HPDE6-E6E7 (cell line): ENCODE results near the gene CACNA2D2.

Experiments
- DNase-seq: peaks from one replicate; pipeline ENCODE4 v3.0.0; 2011; ENCODE audit warnings: missing footprints; ENCODE audit errors: extremely low spot score

CACNA2D2 gene

GRCh38 chr3:50428007-50428633 is 75.3 kb downstream of the CACNA2D2 start:
- no peak for DNase-seq

DNA sequence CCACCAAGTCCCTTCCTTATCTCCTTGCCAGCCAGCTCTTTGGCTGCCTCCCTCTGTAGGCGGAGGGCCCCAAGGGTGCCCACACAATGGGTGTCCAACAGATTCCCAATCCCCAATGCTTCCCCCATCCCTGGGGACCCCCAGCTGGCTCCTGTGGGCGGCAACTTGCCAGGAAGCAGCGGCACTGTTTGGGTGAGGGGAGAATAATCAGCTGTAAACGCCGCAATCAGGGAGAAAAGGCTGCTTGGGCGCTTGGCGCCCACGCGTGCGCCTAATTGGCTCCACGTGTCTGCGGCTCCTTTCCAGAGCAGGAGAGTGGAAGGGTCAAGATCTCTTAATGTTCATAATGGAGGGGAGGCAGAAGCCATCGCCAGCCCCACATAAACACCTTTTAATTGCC is 76.2 kb downstream of the CACNA2D2 start:
- no peak for DNase-seq

DNA sequence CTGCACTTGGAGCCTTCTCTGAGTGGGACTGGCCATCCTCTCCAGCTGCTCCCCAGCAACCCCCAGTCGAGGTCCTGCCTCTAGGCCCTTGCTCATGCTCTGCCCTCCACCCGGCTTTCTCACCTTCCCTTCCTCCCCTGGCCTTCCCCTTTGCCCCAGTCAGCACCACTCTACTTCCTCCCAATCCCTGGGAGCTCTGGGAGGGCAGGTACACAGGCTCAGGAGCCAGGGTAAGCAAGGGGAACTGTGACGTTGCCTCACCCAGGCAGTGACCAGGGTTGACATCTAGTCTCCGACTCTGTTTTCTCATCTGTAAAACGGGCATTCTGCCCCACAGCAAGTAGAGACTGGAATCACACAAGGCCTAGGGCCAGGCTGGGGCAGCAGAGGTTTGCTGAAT is 77.5 kb downstream of the CACNA2D2 start:
- no peak for DNase-seq

- no peak for DNase-seq
These were observed 79.9 kb downstream of the CACNA2D2 start for GRCh38 chr3:50423543-50423942.

DNA sequence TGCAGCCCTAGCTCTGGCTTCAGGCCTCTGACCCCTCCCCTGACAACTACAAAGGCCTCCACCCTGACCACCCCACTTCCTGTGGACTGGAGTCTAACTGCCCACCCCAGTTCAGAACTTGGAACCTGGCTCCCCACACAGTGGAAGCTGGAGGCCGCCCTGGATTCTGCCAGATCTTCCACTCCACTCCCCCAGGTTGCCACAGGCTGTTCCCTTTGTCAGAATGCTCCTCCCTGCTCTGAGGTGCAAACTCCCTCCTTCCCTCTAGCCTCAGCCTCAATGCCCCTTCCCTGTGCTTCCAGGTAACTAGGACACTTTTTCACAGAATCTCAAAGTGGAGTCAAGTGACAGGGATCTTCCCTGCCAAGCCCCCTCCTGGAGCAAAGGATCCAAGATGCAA is 81.3 kb downstream of the CACNA2D2 start:
- no peak for DNase-seq

- DNase-seq, result no peak
These were observed 83.7 kb downstream of the CACNA2D2 start for GRCh38 chr3:50419595-50420370.

GRCh38 chr3:50418850-50419249 is 84.6 kb downstream of the CACNA2D2 start:
- DNase-seq, result no peak

DNA sequence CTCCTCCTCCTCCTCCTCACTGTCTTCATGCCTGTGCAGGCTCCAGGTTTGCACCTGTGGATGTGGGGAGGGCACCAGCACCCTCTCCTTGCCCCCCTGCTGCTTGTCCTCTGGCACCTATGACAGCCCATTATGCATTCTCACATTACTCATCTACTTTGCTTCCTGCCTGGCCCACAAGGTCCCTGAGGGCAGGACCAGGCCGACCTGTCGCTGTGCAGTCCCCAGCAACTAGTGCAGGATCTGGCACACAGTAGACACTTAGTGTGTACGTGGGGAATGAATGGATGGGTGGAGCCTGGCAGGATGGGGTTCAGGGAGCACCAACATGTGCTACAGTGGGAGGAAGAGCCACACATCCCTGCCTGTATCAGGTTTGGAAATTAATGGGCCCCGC is 85.8 kb downstream of the CACNA2D2 start:
- no peak for DNase-seq

DNA sequence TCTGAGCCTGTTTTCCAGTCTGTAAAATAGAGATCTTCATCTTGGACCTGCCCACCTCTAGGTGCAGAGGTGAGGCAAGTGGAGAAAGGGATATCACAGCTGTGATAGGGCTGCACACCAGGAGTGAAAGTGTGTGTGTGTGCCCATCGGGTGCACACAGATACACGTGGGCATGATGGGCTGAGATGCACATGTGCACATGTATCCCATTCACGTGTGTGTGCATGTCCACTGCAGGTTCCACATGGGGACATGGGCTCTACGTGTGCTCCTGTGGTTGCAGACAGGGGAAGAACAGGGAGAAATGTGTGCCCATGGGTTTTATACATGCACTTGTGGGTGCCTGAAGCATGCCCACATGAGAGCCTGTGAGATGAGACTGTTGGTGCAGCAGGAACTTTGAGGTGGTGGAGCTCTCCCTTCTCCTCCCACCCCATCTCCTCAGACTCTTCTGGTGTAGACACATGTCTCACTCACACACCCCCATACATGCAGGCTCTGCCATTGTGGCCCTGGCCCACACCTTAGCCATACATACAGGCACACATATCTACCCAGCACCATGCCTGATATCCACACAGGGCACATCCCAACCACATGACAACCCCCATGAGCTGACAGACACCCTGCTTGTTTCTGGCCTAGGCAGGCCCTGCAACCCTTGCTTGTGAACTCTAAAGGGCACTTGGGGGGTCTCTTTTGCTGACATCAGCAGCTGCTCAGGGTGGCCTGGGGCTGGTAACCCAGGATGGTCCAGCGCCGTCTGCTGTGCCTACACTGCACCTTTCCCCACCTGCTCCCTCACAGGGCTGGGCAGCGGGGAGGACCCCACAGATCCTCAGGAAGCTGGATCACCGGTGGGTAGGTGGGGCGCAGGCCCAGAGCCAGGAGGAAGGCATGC is 86.4 kb downstream of the CACNA2D2 start:
- no peak for DNase-seq

DNA sequence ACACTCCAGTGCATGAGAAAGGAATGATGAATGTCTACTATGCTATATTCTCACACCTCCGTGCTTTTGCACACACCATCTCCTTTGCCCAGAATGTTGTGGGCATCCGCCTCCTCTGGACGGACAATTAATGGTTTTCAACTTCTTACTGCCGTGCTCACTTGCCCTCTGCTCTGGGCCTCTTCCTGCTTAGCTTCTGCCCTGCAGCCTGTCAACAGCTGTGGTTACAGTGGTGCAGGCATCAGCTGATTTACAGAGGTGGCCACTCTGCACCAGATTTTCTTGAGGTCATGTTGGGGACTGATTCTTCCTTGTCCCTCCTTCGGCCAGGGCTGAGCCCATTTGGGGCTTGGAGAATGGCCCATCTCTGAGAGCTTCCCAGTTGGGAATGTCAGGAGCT is 87.6 kb downstream of the CACNA2D2 start:
- no peak for DNase-seq

- no peak for DNase-seq
These were observed 88.4 kb downstream of the CACNA2D2 start for GRCh38 chr3:50415061-50415460.

- DNase-seq, result no peak
These were observed 88.8 kb downstream of the CACNA2D2 start for GRCh38 chr3:50414616-50415015.

DNA sequence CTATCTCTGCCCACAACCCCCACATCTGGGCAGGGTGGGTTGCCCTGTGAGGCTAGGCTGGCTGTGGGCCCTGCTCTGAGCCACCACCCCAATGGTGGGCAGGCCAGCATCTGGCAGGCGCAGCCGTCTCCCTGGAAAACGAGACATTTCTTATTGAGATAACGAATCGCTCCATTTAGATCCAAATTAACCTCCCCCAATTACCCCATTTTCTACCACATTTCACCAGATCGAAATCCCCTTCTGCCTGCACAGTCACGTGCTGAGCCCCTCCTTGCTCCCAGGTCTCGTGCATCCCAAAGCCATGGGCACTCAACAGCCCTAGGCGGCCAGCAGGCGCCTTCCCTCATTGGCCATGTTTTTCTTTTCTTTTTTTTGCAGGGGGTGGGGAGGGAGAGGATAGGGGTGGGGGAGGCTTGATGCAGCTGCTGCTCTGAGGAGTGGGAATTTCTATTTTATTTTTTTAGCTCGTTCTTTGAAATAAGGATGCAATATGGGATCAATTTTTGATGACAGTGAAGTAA is 91.1 kb downstream of the CACNA2D2 start:
- DNase-seq, result no peak

- DNase-seq, result no peak
These were observed 92.2 kb downstream of the CACNA2D2 start for GRCh38 chr3:50411229-50411628.

GRCh38 chr3:50410608-50411139 is 92.8 kb downstream of the CACNA2D2 start:
- DNase-seq, result no peak

GRCh38 chr3:50410185-50410584 is 93.2 kb downstream of the CACNA2D2 start:
- no peak for DNase-seq

GRCh38 chr3:50408443-50408944 is 94.9 kb downstream of the CACNA2D2 start:
- no peak for DNase-seq

GRCh38 chr3:50406487-50406886 is 96.9 kb downstream of the CACNA2D2 start:
- DNase-seq, result no peak

GRCh38 chr3:50405249-50405648 is 98.2 kb downstream of the CACNA2D2 start:
- DNase-seq, result no peak

DNA sequence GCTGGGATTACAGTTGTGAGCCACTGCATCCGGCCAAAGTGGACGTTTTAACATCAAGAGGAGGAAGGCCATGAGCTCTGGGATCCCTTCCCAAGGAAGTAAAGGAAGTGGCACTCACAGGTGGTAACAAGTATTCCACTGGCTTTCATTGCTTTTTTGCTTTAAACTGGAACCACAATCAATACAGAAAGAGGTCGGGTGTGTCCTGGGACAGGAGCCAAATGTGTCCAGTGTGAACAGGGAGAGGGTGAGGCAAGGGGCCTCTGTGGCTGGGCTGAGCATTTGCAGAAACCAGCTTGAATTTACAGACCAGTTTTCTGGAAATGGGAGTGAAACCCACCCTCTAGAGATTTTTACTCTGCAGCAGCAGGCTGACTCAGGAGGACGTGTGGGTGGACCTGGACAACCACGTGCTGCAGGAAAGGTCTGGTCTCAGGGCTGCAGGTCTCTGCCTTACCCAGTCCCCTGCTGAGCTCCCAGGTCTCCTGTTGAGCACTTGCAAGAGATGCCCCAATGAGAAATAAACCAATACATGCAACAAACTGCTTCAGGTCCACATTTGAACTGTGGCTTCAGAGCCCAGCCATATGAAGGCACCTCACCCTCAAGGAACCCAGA is 101.3 kb downstream of the CACNA2D2 start:
- no peak for DNase-seq

- peak; percentile 82 for DNase-seq
These were observed 106.9 kb downstream of the CACNA2D2 start for GRCh38 chr3:50396502-50396901.
